ENCODE results near the gene CHPT1.

- TF ChIP-seq CTCF (conservative IDR thresholded peaks at IDR 0.05 in 1 of 2, IDR thresholded peaks at IDR 0.05 in 1 of 2; ENCODE audit: low read depth in 1 of 2, low read length in 2 of 2) (no peak), EZH2 (IDR thresholded peaks at IDR 0.05; ENCODE audit: low read length, missing control alignments) (no peak)
These were observed 3.1 kb upstream of the CHPT1 start for GRCh38 chr12:101694297-101694848.
